ENCODE measurements around the gene VPS36. TPM values are rescaled to one million over a fixed set of nuclear protein-coding genes. Genes with fewer than 3 reads are reported as not detected.
"Not testable (repeated sequence)": the region's sequence is repeated elsewhere in the genome, so short reads cannot be mapped to it uniquely, and the experiment has no call there.

VPS36 gene, protein sequence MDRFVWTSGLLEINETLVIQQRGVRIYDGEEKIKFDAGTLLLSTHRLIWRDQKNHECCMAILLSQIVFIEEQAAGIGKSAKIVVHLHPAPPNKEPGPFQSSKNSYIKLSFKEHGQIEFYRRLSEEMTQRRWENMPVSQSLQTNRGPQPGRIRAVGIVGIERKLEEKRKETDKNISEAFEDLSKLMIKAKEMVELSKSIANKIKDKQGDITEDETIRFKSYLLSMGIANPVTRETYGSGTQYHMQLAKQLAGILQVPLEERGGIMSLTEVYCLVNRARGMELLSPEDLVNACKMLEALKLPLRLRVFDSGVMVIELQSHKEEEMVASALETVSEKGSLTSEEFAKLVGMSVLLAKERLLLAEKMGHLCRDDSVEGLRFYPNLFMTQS
- polyA plus RNA-seq, result 10 to 100 TPM; 24.9 to 60.8 (median 30.3) TPM
- long read RNA-seq, donor 1, result 0 reads
- long read RNA-seq, donor 2, full-length matches to known transcripts, result 10 of 10 reads
- long read RNA-seq, donor 2, partial matches to known transcripts, result 0 of 10 reads
- long read RNA-seq, donor 2, other reads (novel, unspliced or antisense), result 0 of 10 reads
- long read RNA-seq, donor 3, full-length matches to known transcripts, result 7 of 20 reads
- long read RNA-seq, donor 3, partial matches to known transcripts, result 13 of 20 reads
- long read RNA-seq, donor 3, other reads (novel, unspliced or antisense), result 0 of 20 reads
- long read RNA-seq, donor 4, result 0 reads
- long read RNA-seq, donor 5, full-length matches to known transcripts, result 4 of 13 reads
- long read RNA-seq, donor 5, partial matches to known transcripts, result 9 of 13 reads
- long read RNA-seq, donor 5, other reads (novel, unspliced or antisense), result 0 of 13 reads
- long read RNA-seq, donor 6, full-length matches to known transcripts, result 7 of 21 reads
- long read RNA-seq, donor 6, partial matches to known transcripts, result 14 of 21 reads
- long read RNA-seq, donor 6, other reads (novel, unspliced or antisense), result 0 of 21 reads
- long read RNA-seq, donor 7, result 0 reads
- long read RNA-seq, donor 8, partial matches to known transcripts, result 0 of 1 reads
- long read RNA-seq, donor 8, other reads (novel, unspliced or antisense), result 0 of 1 reads
- long read RNA-seq, donor 9, full-length matches to known transcripts, result 3 of 3 reads
- long read RNA-seq, donor 9, partial matches to known transcripts, result 0 of 3 reads
- long read RNA-seq, donor 9, other reads (novel, unspliced or antisense), result 0 of 3 reads
- long read RNA-seq, donor 10, full-length matches to known transcripts, result 14 of 32 reads
- long read RNA-seq, donor 10, partial matches to known transcripts, result 18 of 32 reads
- long read RNA-seq, donor 10, other reads (novel, unspliced or antisense), result 0 of 32 reads

DNA sequence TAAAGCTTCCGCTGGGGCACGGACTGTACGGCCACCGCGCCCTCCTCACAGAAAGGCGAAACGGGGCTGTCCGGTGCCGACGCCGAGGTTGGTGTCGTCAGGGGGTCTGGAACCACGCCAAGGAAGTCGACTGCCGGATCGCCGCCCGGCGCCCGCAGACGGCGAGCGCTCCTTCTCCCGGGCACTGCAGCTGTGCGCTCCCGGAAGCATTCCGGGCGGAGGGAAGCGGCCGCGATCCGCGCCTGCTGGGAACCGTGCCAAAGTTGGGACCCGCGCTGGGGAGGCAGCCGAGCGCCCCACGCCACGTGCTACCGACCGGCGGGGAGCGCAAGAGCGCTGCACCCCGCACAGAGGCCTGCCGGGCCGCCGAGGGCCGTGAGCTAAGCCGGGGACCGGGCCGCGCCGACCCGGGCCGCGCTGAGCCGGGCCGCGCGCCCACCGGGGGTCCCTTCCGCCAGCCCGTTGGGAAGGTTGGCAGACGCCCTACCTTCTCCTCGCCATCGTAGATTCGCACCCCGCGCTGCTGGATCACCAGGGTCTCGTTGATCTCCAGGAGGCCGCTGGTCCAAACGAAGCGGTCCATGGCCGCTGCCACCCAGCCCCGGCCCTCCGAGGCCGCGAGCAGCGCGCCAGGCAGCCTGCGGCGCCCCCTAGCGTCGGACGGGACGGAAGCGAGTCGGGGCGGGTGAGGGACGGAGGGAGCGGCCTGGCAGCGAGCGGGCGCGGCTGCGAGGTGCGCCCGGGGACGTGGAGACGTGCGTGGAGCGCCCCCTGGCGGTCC lies at the start of gene VPS36:
TSS of gene VPS36 (minus strand) at position 623 of the 781 bp plus-strand sequence. CDS start at position 583, 40 bp downstream.
- DNase-seq (peak; percentile 95 to 99), FAIRE-seq (no peak)
- Histone ChIP-seq H3K36me3 (ENCODE audit: control insufficient read depth in 3 of 3, insufficient read depth in 2 of 3, low read depth in 1 of 3, low read length in 3 of 3) (no peaks in the 10 kb centered on the region), H3K4me1 (ENCODE audit: control insufficient read depth in 3 of 3, insufficient read depth in 2 of 3, low read depth in 1 of 3, low read length in 2 of 3) (peaks cover 4 to 10% (median 7%) of the 10 kb centered on the region in 3 donors), H3K9me3 (ENCODE audit: control insufficient read depth in 2 of 2, insufficient read depth in 1 of 2, low read depth in 1 of 2, low read length in 1 of 2) (no peaks in the 10 kb centered on the region), H3K4me3 (ENCODE audit: low read depth in 1 of 3, low read length in 3 of 3) (peak within 1 kb of the TSS; percentile 69 to 91 (median 73)), H3K27me3 (ENCODE audit: control insufficient read depth in 3 of 3, insufficient read depth in 3 of 3, low read length in 3 of 3) (no peaks in the 10 kb centered on the region), H3K27ac (ENCODE audit: low read depth in 1 of 3, low read length in 2 of 3) (peak within 1 kb of the TSS; percentile 92 to 97 (median 96))
- 0% methylated on average over 82 to 105 of the region's 105 CpGs for WGBS, 3 donors

DNA sequence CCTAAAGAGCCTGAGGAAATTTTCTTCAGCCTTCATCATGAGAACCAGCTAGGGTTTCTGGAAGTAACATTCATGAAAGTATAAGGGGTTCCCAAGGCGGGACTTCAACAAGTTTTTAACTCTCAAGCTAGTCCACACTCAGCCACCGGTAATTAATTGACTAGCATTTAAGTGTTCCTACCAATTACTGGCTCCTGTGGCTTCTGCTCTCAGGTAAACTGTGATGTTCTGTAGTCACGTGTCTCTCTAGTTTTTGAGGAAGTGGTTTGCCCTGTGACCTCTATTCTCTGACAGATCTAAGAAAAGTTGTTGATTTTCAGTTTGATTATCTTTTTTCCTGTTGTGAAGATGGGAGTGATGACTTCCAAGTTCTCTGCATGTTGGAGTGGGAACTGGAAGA lies 47.5 kb upstream of the VPS36 start:
- not testable (repeated sequence) for H3K27ac ChIP-seq (ENCODE audit: low read depth in 1 of 3, low read length in 2 of 3); H3K4me3 ChIP-seq (ENCODE audit: low read depth in 1 of 3, low read length in 3 of 3)
- WGBS, 3 donors, result 42 to 71% (median 66%) methylated on average over 2 to 3 of the region's 3 CpGs

DNA sequence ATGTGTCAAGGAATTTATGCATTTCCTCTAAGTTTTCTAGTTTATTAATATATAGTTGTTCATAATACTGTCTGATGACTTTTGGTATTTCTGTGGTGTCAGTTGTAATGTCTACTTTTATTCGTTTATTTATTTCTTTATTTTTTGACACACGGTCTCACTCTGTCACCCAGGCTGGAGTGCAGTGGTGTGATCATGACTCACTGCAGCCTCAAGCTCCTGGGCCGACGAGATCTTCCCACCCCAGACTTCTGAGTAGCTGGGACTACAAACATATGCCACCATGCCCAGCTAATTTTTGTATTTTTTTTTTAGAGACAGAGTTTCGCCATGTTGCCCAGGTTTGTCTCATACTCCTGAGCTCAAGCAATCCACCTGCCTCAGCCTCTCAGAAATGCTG lies 43.8 kb upstream of the VPS36 start:
- not testable (repeated sequence) for H3K9me3 ChIP-seq (ENCODE audit: control insufficient read depth in 2 of 2, insufficient read depth in 1 of 2, low read depth in 1 of 2, low read length in 1 of 2); H3K4me1 ChIP-seq (ENCODE audit: control insufficient read depth in 3 of 3, insufficient read depth in 2 of 3, low read depth in 1 of 3, low read length in 2 of 3); H3K36me3 ChIP-seq (ENCODE audit: control insufficient read depth in 3 of 3, insufficient read depth in 2 of 3, low read depth in 1 of 3, low read length in 3 of 3); H3K4me3 ChIP-seq (ENCODE audit: low read depth in 1 of 3, low read length in 3 of 3); H3K27ac ChIP-seq (ENCODE audit: low read depth in 1 of 3, low read length in 2 of 3); H3K27me3 ChIP-seq (ENCODE audit: control insufficient read depth in 3 of 3, insufficient read depth in 3 of 3, low read length in 3 of 3); FAIRE-seq; DNase-seq
- WGBS, 3 donors, result 68 to 70% (median 68%) methylated on average over 5 of the region's 5 CpGs

More for the DNA sequence above, 47.5 kb upstream of the VPS36 start:
- not testable (repeated sequence) for DNase-seq; H3K9me3 ChIP-seq (ENCODE audit: control insufficient read depth in 2 of 2, insufficient read depth in 1 of 2, low read depth in 1 of 2, low read length in 1 of 2); FAIRE-seq; H3K27me3 ChIP-seq (ENCODE audit: control insufficient read depth in 3 of 3, insufficient read depth in 3 of 3, low read length in 3 of 3); H3K36me3 ChIP-seq (ENCODE audit: control insufficient read depth in 3 of 3, insufficient read depth in 2 of 3, low read depth in 1 of 3, low read length in 3 of 3); H3K4me1 ChIP-seq (ENCODE audit: control insufficient read depth in 3 of 3, insufficient read depth in 2 of 3, low read depth in 1 of 3, low read length in 2 of 3)

DNA sequence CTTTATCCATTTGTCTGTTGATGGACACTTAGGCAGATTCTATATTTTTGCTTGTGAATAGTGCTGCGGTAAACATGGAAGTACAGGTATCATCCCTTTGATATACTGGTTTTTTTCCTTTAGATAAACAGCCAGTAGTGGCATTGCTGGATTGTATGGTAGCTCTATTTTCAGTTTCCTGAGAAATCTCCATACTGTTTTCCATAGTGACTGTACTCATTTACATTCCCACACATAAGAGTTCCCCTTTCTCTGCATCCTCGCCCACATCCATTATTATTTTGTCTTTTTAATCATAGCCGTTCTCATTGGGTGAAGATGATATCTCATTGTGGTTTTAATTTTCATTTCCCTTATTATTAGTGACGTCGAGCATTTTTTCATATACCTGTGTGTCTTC lies 40.6 kb upstream of the VPS36 start:
- DNase-seq, FAIRE-seq: not testable (repeated sequence)

DNA sequence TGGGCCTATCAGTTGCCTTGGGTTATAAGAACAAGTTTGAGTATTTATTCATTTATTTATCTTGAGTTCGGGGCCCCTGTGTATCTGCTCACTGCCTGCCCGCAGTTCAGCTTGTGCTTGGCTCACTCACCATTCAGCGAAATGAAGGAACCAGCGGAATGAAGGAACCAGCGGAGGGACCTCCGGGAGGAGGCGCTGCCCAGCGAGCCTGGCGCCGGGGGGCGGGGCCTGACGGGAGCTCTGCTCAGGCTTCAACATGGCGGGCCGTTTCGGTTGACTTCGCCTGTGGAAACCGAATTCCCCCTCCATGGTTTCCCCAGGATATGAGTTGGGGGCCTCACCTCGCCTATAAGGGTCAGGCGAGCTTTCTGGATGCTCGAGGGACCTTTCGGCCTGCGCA lies 38.3 kb upstream of the VPS36 start:
- not testable (repeated sequence) for H3K27ac ChIP-seq (ENCODE audit: low read depth in 1 of 3, low read length in 2 of 3); H3K4me3 ChIP-seq (ENCODE audit: low read depth in 1 of 3, low read length in 3 of 3); H3K36me3 ChIP-seq (ENCODE audit: control insufficient read depth in 3 of 3, insufficient read depth in 2 of 3, low read depth in 1 of 3, low read length in 3 of 3); FAIRE-seq; H3K9me3 ChIP-seq (ENCODE audit: control insufficient read depth in 2 of 2, insufficient read depth in 1 of 2, low read depth in 1 of 2, low read length in 1 of 2); DNase-seq; H3K4me1 ChIP-seq (ENCODE audit: control insufficient read depth in 3 of 3, insufficient read depth in 2 of 3, low read depth in 1 of 3, low read length in 2 of 3); H3K27me3 ChIP-seq (ENCODE audit: control insufficient read depth in 3 of 3, insufficient read depth in 3 of 3, low read length in 3 of 3)
- WGBS, 3 donors, result no CpG with 5 or more reads among the region's 22 CpGs

More for the DNA sequence above, 40.6 kb upstream of the VPS36 start:
- H3K27ac ChIP-seq (ENCODE audit: low read depth in 1 of 3, low read length in 2 of 3); H3K4me1 ChIP-seq (ENCODE audit: control insufficient read depth in 3 of 3, insufficient read depth in 2 of 3, low read depth in 1 of 3, low read length in 2 of 3); H3K4me3 ChIP-seq (ENCODE audit: low read depth in 1 of 3, low read length in 3 of 3); H3K36me3 ChIP-seq (ENCODE audit: control insufficient read depth in 3 of 3, insufficient read depth in 2 of 3, low read depth in 1 of 3, low read length in 3 of 3); H3K27me3 ChIP-seq (ENCODE audit: control insufficient read depth in 3 of 3, insufficient read depth in 3 of 3, low read length in 3 of 3); H3K9me3 ChIP-seq (ENCODE audit: control insufficient read depth in 2 of 2, insufficient read depth in 1 of 2, low read depth in 1 of 2, low read length in 1 of 2): not testable (repeated sequence)
- WGBS, 3 donors, result 72 to 88% (median 76%) methylated on average over 2 of the region's 5 CpGs

DNA sequence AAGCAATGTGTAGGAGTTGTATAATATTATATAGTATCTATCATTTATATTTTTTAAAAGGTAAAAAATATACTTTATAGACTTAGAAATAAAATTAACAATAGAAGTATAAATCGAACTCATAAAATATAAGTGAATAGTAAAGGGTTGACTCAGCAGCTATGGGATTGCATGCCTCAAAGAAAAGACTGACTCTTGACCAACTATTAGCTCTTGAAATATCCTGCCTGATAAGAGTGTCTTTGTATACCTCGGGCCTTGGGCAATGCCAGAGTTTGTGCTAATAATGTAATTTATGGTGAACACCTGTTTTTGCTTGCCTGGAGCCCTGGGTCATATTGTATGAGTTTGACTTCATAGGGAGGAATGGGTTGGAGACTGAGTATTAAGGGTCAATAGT lies 36.6 kb upstream of the VPS36 start:
- not testable (repeated sequence) for H3K27ac ChIP-seq (ENCODE audit: low read depth in 1 of 3, low read length in 2 of 3); H3K36me3 ChIP-seq (ENCODE audit: control insufficient read depth in 3 of 3, insufficient read depth in 2 of 3, low read depth in 1 of 3, low read length in 3 of 3); H3K4me3 ChIP-seq (ENCODE audit: low read depth in 1 of 3, low read length in 3 of 3); H3K4me1 ChIP-seq (ENCODE audit: control insufficient read depth in 3 of 3, insufficient read depth in 2 of 3, low read depth in 1 of 3, low read length in 2 of 3); H3K9me3 ChIP-seq (ENCODE audit: control insufficient read depth in 2 of 2, insufficient read depth in 1 of 2, low read depth in 1 of 2, low read length in 1 of 2); FAIRE-seq; DNase-seq; H3K27me3 ChIP-seq (ENCODE audit: control insufficient read depth in 3 of 3, insufficient read depth in 3 of 3, low read length in 3 of 3)
- WGBS, 3 donors, result 32 to 88% (median 63%) methylated on average over 1 to 2 of the region's 2 CpGs

DNA sequence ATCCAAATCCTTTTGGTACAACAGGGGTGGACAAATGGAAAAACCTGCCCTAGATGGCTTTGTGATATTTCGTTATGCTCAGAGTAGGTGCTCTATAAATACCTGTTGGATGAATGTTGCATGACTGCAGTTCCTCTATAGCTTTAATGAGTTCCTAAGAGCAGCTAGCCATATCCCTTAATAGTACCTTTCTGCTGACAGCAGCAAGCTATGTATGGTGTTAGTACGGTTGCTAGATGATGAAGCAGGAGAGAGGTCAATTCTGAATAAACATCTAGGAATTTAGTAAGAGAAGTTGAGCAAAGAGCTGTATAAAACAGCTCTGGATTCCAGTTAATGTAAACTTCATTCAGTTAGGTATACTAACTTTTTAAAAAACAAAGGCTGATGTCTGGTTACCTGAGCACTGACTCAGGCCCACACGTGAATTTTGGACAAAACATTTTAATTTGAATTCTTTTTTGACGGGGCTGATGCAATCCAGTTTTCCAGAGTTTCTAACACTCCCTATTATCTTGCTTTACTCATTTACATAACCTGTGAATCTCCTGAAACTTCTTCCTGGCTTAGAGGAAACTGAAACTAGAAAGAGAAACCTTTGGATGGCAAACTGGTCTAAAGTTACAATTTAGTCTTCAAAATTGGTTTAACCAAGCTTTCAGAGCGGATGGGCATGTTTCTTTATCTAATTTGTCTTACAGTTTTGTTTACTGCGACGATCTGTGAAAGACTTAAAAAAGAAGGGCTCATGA lies 30.4 kb upstream of the VPS36 start:
- not testable (repeated sequence) for H3K9me3 ChIP-seq (ENCODE audit: control insufficient read depth in 2 of 2, insufficient read depth in 1 of 2, low read depth in 1 of 2, low read length in 1 of 2); H3K4me1 ChIP-seq (ENCODE audit: control insufficient read depth in 3 of 3, insufficient read depth in 2 of 3, low read depth in 1 of 3, low read length in 2 of 3); FAIRE-seq; DNase-seq; H3K27me3 ChIP-seq (ENCODE audit: control insufficient read depth in 3 of 3, insufficient read depth in 3 of 3, low read length in 3 of 3); H3K36me3 ChIP-seq (ENCODE audit: control insufficient read depth in 3 of 3, insufficient read depth in 2 of 3, low read depth in 1 of 3, low read length in 3 of 3); H3K27ac ChIP-seq (ENCODE audit: low read depth in 1 of 3, low read length in 2 of 3); H3K4me3 ChIP-seq (ENCODE audit: low read depth in 1 of 3, low read length in 3 of 3)
- WGBS, 3 donors, result 72 to 82% (median 78%) methylated on average over 6 of the region's 7 CpGs
